Measurements from ENCODE around the gene ABI3.
"Not testable (repeated sequence)": the region's sequence is repeated elsewhere in the genome, so short reads cannot be mapped to it uniquely, and the experiment has no call there.

The ABI3 gene

GRCh38 chr17:49180303-49180702 is 30.2 kb upstream of the ABI3 start:
- TF ChIP-seq CTCF (IDR thresholded peaks at IDR 0.05; ENCODE audit: control extremely low read depth, extremely low read depth, low read depth, missing control alignments): peak; percentile 64
- ChIA-PET POLR2A (no interaction called here), CTCF (interaction anchor here (1.0 to 6.9 kb wide), 24 partner anchors 9 to 377 kb away, joined by 3 to 124 read pairs (median 6); partner anchors contain the start of genes ABI3, GNGT2 and PHOSPHO1)
- peak; percentile 70 for DNase-seq (ENCODE audit: extremely low spot score)

GRCh38 chr17:49180998-49181635 is 29.4 kb upstream of the ABI3 start:
- ChIA-PET POLR2A (no interaction called here), CTCF (interaction anchor here (0.6 to 6.9 kb wide), 20 partner anchors 8 to 385 kb away, joined by 3 to 124 read pairs (median 7); partner anchors contain the start of genes ABI3, GNGT2 and PHOSPHO1)
- no peak for TF ChIP-seq CTCF (IDR thresholded peaks at IDR 0.05; ENCODE audit: control extremely low read depth, extremely low read depth, low read depth, missing control alignments)
- no peak for DNase-seq (ENCODE audit: extremely low spot score)

GRCh38 chr17:49183341-49183740 is 27.2 kb upstream of the ABI3 start:
- ChIA-PET POLR2A (no interaction called here), CTCF (interaction anchor here (1.3 to 6.9 kb wide), 2 partner anchors 39 to 45 kb away, joined by 4 to 124 read pairs; partner anchors contain the start of gene PHOSPHO1)
- no peak for DNase-seq (ENCODE audit: extremely low spot score)
- TF ChIP-seq CTCF (IDR thresholded peaks at IDR 0.05; ENCODE audit: control extremely low read depth, extremely low read depth, low read depth, missing control alignments): no peak

DNA sequence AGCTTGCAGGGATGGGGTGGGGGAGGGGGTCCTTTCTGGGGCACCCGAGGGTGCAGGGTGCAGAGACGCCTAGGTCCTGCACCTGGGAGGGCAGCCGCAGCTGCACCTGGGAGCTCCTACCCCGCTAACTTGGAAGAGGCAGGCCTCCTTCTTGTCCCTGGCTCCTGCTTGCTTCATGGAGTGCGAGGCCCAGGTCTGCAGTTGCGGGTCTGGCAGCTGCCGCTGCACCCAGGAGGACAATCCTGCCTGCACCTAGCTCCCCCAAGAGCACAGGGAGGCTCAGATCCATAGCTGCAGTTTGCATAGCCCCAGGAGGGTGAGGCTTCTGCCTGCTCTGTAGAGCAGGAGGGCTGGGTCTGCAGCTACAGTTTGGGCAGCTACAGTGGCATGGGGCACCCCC is 26.7 kb upstream of the ABI3 start:
- no peak for DNase-seq (ENCODE audit: extremely low spot score)
- ChIA-PET CTCF (interaction anchor here (1.3 to 6.9 kb wide), 2 partner anchors 38 to 44 kb away, joined by 4 to 124 read pairs; partner anchors contain the start of gene PHOSPHO1), POLR2A (no interaction called here)
- no peak for TF ChIP-seq CTCF (IDR thresholded peaks at IDR 0.05; ENCODE audit: control extremely low read depth, extremely low read depth, low read depth, missing control alignments)

DNA sequence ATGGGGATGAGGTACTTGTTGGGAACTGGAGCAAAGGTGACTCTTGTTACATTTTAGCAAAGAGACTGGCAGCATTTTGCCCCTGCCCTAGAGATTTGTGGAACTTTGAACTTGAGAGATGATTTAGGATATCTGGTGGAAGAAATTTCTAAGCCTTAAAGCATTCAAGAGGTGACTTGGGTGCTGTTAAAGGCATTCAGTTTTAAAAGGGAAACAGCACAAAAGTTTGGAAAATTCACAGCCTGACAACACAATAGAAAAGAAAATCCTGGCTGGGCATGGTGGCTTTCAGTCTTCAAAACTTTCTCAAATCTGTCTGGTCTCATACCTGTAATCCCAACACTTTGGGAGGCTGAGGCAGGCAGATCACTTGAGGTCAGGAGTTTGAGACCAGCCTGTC is 26.0 kb upstream of the ABI3 start:
- POLR2A ChIA-PET; DNase-seq (ENCODE audit: extremely low spot score): not testable (repeated sequence)
- CTCF ChIA-PET: interaction anchor here (6.9 kb wide), 1 partner anchor 43 kb away, joined by 124 read pairs; the partner anchor contains the start of gene PHOSPHO1

DNA sequence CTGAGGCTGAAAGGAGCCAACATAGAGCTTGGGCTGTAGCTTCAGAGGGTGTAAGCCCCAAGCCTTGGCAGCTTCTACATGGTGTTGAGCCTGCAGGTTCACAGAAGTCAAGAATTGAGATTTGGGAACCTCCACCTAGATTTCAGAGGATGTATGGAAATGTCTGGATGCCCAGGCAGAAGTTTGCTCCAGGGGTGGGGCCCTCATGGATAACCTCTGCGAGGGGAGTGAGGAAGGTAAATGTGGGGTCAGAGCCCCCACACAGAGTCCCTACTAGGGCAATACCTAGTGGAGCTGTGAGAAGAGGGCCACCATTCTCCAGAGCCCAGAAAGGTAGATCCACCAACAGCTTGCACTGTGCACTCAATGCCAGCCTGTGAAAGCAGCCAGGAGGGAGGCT is 25.1 kb upstream of the ABI3 start:
- CTCF ChIA-PET: interaction anchor here (0.9 kb wide), 1 partner anchor 42 kb away, joined by 3 read pairs; no protein-coding TSS in a partner anchor
- POLR2A ChIA-PET: not testable (repeated sequence)

GRCh38 chr17:49187301-49187700 is 23.2 kb upstream of the ABI3 start:
- no peak for TF ChIP-seq CTCF (IDR thresholded peaks at IDR 0.05; ENCODE audit: control extremely low read depth, extremely low read depth, low read depth, missing control alignments)
- ChIA-PET CTCF (interaction anchor here (0.8 kb wide), 1 partner anchor 26 kb away, joined by 3 read pairs; no protein-coding TSS in a partner anchor), POLR2A (no interaction called here)
- DNase-seq (ENCODE audit: extremely low spot score): no peak

More for the DNA sequence above, 25.1 kb upstream of the ABI3 start:
- not testable (repeated sequence) for DNase-seq (ENCODE audit: extremely low spot score)

Data from GM10248 (cell line).